A673 (cell line): ENCODE results near the gene PELO.

ENCODE experiments used
- CTCF ChIP-seq: fragments of 300-800, 200-600 bp; sonication (generic); conservative IDR thresholded peaks from 2 replicates; pipeline ENCODE4 v1.5.1; 2017; ENCODE audit warnings: low read depth, mild to moderate bottlenecking, antibody characterized with exemption, low read length, moderate library complexity, mixed read lengths
- EZH2 ChIP-seq: fragments of 200-600 bp; sonication (generic); IDR thresholded peaks from 2 replicates; pipeline ENCODE4 v1.6.1; 2017; ENCODE audit warnings: borderline replicate concordance, low read depth, mild to moderate bottlenecking, mixed read lengths, antibody characterized with exemption, low read length; ENCODE audit not compliant: poor library complexity, severe bottlenecking

DNA sequence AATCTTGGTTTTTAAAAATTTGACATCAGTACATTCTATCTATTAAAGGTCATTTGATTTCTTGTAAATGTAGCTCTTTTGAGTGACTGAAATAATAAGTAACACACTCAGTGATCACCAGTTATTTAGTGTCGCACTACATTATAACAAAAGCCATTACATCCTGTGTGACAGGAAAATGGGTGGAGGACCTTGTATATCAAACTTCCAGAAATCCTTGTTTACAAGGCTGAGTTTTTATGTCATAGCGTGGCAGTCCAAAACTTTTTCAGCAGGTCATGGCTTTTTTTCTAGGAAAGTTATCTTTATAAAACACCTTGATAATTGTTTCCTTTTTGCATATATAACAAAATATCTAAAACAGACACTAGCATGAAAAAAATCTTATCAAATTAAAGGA, 14.4 kb upstream of the PELO start:
- TF ChIP-seq CTCF (no peak), EZH2 (no peak)
